Activated CD8-positive, alpha-beta T cell treated with anti-CD3 and anti-CD28 coated beads for 36 hours (primary cell): ENCODE measurements around the gene GNB1. TPM values are rescaled to one million over a fixed set of nuclear protein-coding genes. Genes with fewer than 3 reads are reported as not detected.

ENCODE experiments used
- ATAC-seq: fragments of 200-7000 bp; cut with Tn5 transposase; one replicate; pipeline ENCODE4 v1.10.0; 2021; ENCODE audit warnings: mild to moderate bottlenecking, moderate library complexity
- CTCF ChIA-PET: fragments of 350-600 bp; sonication (Branson Sonifier 250); formaldehyde crosslinking; loops from one replicate; lab custom pipeline; 2021; ENCODE audit warnings: antibody characterized with exemption; lab: Charles Lee
- POLR2A ChIA-PET: fragments of 350-600 bp; sonication (Branson Sonifier 250); formaldehyde crosslinking; loops from one replicate; lab custom pipeline; 2021; ENCODE audit warnings: antibody characterized with exemption; lab: Charles Lee
- DNase-seq: peaks from one replicate; pipeline ENCODE4 v3.0.0-alpha.2; 2020
- H3K27ac Mint-ChIP-seq: one replicate; pipeline ENCODE4 v1.8.0; 2021; ENCODE audit warnings: mild to moderate bottlenecking, mixed read lengths
- H3K27me3 Mint-ChIP-seq: one replicate; pipeline ENCODE4 v1.8.0; 2021; ENCODE audit warnings: mixed read lengths
- H3K36me3 Mint-ChIP-seq: one replicate; pipeline ENCODE4 v1.8.0; 2021; ENCODE audit warnings: low read depth, mixed read lengths
- H3K4me1 Mint-ChIP-seq: one replicate; pipeline ENCODE4 v1.8.0; 2021; ENCODE audit warnings: low read depth, mixed read lengths
- H3K4me3 Mint-ChIP-seq: one replicate; pipeline ENCODE4 v1.8.0; 2021; ENCODE audit warnings: mild to moderate bottlenecking, moderate library complexity, mixed read lengths
- H3K9me3 Mint-ChIP-seq: one replicate; pipeline ENCODE4 v1.8.0; 2021; ENCODE audit warnings: mixed read lengths
- CTCF ChIP-seq: fragments of 200-600 bp; IDR thresholded peaks from one replicate; pipeline ENCODE4 v1.8.0; 2022; ENCODE audit warnings: antibody characterized with exemption, mild to moderate bottlenecking
- intact Hi-C: fragments of 100-400 bp; cut with micrococcal nuclease; formaldehyde crosslinking; loops from one replicate; pipeline ENCODE4 v1.10.0; 2022
- total RNA-seq, 2 experiments: library from RNA; stranded (reverse); gene quantifications; one replicate each; pipeline ENCODE4 v1.2.3, GENCODE V29; 2021

Gene GNB1
- total RNA-seq, 2 experiments from 2014 or later: 318 to 330 TPM

- POLR2A ChIA-PET: no interaction called here
- Mint-ChIP-seq H3K4me3 (no peak overlapping the region), H3K4me1 (peaks cover 18% of the 10 kb centered on the region), H3K9me3 (peaks cover 7% of the 10 kb centered on the region), H3K27me3 (no peaks in the 10 kb centered on the region), H3K27ac (no peak overlapping the region), H3K36me3 (peaks cover 40% of the 10 kb centered on the region)
- DNase-seq (no peak), ATAC-seq (no peak)
- CTCF ChIA-PET: no interaction called here
- no peak for TF ChIP-seq CTCF
- intact Hi-C loops: no loop called here
Observed at GRCh38 chr1:1770102-1770501, 120.8 kb downstream of the GNB1 start.

GRCh38 chr1:1768249-1768992, 122.5 kb downstream of the GNB1 start:
- peaks cover 40% of the 10 kb centered on the region for H3K36me3 Mint-ChIP-seq
- H3K27me3 Mint-ChIP-seq: no peaks in the 10 kb centered on the region
- H3K4me1 Mint-ChIP-seq: peaks cover 15% of the 10 kb centered on the region
- CTCF ChIA-PET: interaction anchor here (1.7 kb wide), 1 partner anchor 137 kb away, joined by 7 read pairs; no protein-coding TSS in a partner anchor
- H3K27ac Mint-ChIP-seq: no peak overlapping the region
- POLR2A ChIA-PET: interaction anchor here (0.6 to 1.3 kb wide), 2 partner anchors 8 to 12 kb away, joined by 3 read pairs; no protein-coding TSS in a partner anchor
- intact Hi-C loops: no loop called here
- H3K4me3 Mint-ChIP-seq: no peak overlapping the region
- ATAC-seq: no peak
- DNase-seq: no peak
- TF ChIP-seq CTCF: no peak
- H3K9me3 Mint-ChIP-seq: peaks cover 7% of the 10 kb centered on the region

GRCh38 chr1:1764876-1765470, 125.9 kb downstream of the GNB1 start:
- Mint-ChIP-seq H3K27ac (no peak overlapping the region), H3K4me1 (peaks cover 8% of the 10 kb centered on the region), H3K36me3 (peaks cover 28% of the 10 kb centered on the region), H3K4me3 (no peak overlapping the region), H3K27me3 (no peaks in the 10 kb centered on the region), H3K9me3 (no peaks in the 10 kb centered on the region)
- ATAC-seq (no peak), DNase-seq (no peak)
- intact Hi-C loops: no loop called here
- ChIA-PET POLR2A (no interaction called here), CTCF (no interaction called here)
- no peak for TF ChIP-seq CTCF

- DNase-seq (peak; percentile 21), ATAC-seq (peak; percentile 65)
- POLR2A ChIA-PET: no interaction called here
- no peak for TF ChIP-seq CTCF
- peaks cover 6% of the 10 kb centered on the region for H3K4me1 Mint-ChIP-seq
- CTCF ChIA-PET: no interaction called here
- intact Hi-C loops: no loop called here
- no peak overlapping the region for H3K4me3 Mint-ChIP-seq
- peaks cover 27% of the 10 kb centered on the region for H3K36me3 Mint-ChIP-seq
- no peaks in the 10 kb centered on the region for H3K9me3 Mint-ChIP-seq
- H3K27me3 Mint-ChIP-seq: no peaks in the 10 kb centered on the region
- no peak overlapping the region for H3K27ac Mint-ChIP-seq
Observed at GRCh38 chr1:1763657-1764621, 126.9 kb downstream of the GNB1 start.
